K562 (cell line): ENCODE results near the gene TMEM273. TPM values are rescaled to one million over a fixed set of nuclear protein-coding genes. Genes with fewer than 3 reads are reported as not detected.

Experiments used
- ADNP ChIP-seq: fragments of 200-800 bp; sonication (Bioruptor generic); IDR thresholded peaks from 2 replicates; pipeline ENCODE4 v1.6.1; 2016; ENCODE audit warnings: missing genetic modification characterization, missing compliant biosample characterization
- BACH1 ChIP-seq: fragments of 200-800 bp; sonication (Bioruptor generic); IDR thresholded peaks from 2 replicates; pipeline ENCODE4 v1.6.1; 2016; ENCODE audit warnings: missing genetic modification characterization, missing compliant biosample characterization
- BHLHE40 ChIP-seq: IDR thresholded peaks from 2 replicates; pipeline ENCODE4 v1.6.1; 2011; ENCODE audit warnings: low read length, improper control_type of control experiment
- BRF1 ChIP-seq: IDR thresholded peaks from 3 replicates; pipeline ENCODE4 v1.6.1; 2011; ENCODE audit warnings: borderline replicate concordance, mild to moderate bottlenecking; ENCODE audit not compliant: insufficient read length; ENCODE audit errors: extremely low read depth
- E2F1 ChIP-seq: sonication (generic); formaldehyde crosslinking; IDR thresholded peaks from 2 replicates; pipeline ENCODE4 v1.8.1; 2023; ENCODE audit warnings: mild to moderate bottlenecking, missing genetic modification reagents, moderate library complexity
- GABPB1 ChIP-seq: sonication (generic); formaldehyde crosslinking; IDR thresholded peaks from 2 replicates; pipeline ENCODE4 v1.8.0; 2022; ENCODE audit warnings: mild to moderate bottlenecking, missing genetic modification reagents
- GTF3C2 ChIP-seq: IDR thresholded peaks from 3 replicates; pipeline ENCODE4 v1.6.1; 2011; ENCODE audit warnings: borderline replicate concordance, mild to moderate bottlenecking, moderate library complexity; ENCODE audit not compliant: insufficient read length; ENCODE audit errors: extremely low read depth
- ILF3 ChIP-seq: fragments of 450-650 bp; IDR thresholded peaks from 2 replicates; pipeline ENCODE4 v1.6.1; 2018; ENCODE audit warnings: antibody characterized with exemption, mild to moderate bottlenecking, moderate library complexity, borderline replicate concordance
- KLF1 ChIP-seq: fragments of 450-650 bp; IDR thresholded peaks from 2 replicates; pipeline ENCODE4 v1.6.1; 2016; ENCODE audit warnings: missing genetic modification characterization, missing compliant biosample characterization
- L3MBTL2 ChIP-seq: fragments of 450-650 bp; IDR thresholded peaks from 2 replicates; pipeline ENCODE4 v1.6.1; 2016; ENCODE audit warnings: mild to moderate bottlenecking, moderate library complexity
- MLX ChIP-seq, 2 experiments: fragments of 450-650 bp in 1 of 2; sonication (generic) in 1 of 2; formaldehyde crosslinking; conservative IDR thresholded peaks; 2 replicates each; pipeline versions ENCODE4 v1.4.0 to v1.8.1; 2020 to 2022; ENCODE audit warnings: mild to moderate bottlenecking in 1 of 2, missing genetic modification reagents in 1 of 2
- NFIX ChIP-seq: fragments of 250-450 bp; sonication (Bioruptor Pico); IDR thresholded peaks from 2 replicates; pipeline ENCODE4 v1.4.0; 2020; ENCODE audit warnings: low read depth, mild to moderate bottlenecking, moderate library complexity
- NR2F6 ChIP-seq: fragments of 450-650 bp; formaldehyde crosslinking; IDR thresholded peaks from 2 replicates; pipeline ENCODE4 v1.4.0; 2020; ENCODE audit warnings: mild to moderate bottlenecking
- PHB2 ChIP-seq: fragments of 450-650 bp; IDR thresholded peaks from 2 replicates; pipeline ENCODE4 v1.6.1; 2017; ENCODE audit warnings: low read depth
- POLR2B ChIP-seq: fragments of 450-650 bp; IDR thresholded peaks from 2 replicates; pipeline ENCODE4 v1.6.1; 2018; ENCODE audit warnings: low read depth; ENCODE audit not compliant: partially characterized antibody
- RBM15 ChIP-seq: fragments of 200-400 bp; formaldehyde crosslinking; IDR thresholded peaks from 2 replicates; pipeline ENCODE4 v1.6.1; 2018; ENCODE audit warnings: mild to moderate bottlenecking, low read length, moderate library complexity; ENCODE audit not compliant: insufficient read depth
- SMAD4 ChIP-seq: fragments of 250-450 bp; sonication (Bioruptor Pico); conservative IDR thresholded peaks from 2 replicates; pipeline ENCODE4 v1.8.0; 2021; ENCODE audit warnings: inconsistent platforms, mild to moderate bottlenecking, moderate library complexity
- SOX6 ChIP-seq: fragments of 450-650 bp; IDR thresholded peaks from 2 replicates; pipeline ENCODE4 v1.6.1; 2014; ENCODE audit warnings: mild to moderate bottlenecking
- SPI1 ChIP-seq: IDR thresholded peaks from 2 replicates; pipeline ENCODE4 v1.6.1; 2011; ENCODE audit warnings: low read depth, low read length, control low read depth, borderline replicate concordance
- TBL1XR1 ChIP-seq, 2 experiments: IDR thresholded peaks; 2 replicates each; pipeline ENCODE4 v1.6.1; 2012; ENCODE audit warnings: improper control_type of control experiment in 2 of 2, low read length in 2 of 2, mild to moderate bottlenecking in 1 of 2
- TFAM ChIP-seq: fragments of 250-450 bp; sonication (Bioruptor Pico); conservative IDR thresholded peaks from 2 replicates; pipeline ENCODE4 v1.5.0; 2021; ENCODE audit warnings: mild to moderate bottlenecking, moderate library complexity
- ZFX ChIP-seq: sonication (generic); formaldehyde crosslinking; IDR thresholded peaks from 2 replicates; pipeline ENCODE4 v1.8.0; 2022; ENCODE audit warnings: mild to moderate bottlenecking, missing genetic modification reagents, moderate library complexity
- ZNF165 ChIP-seq: fragments of 250-450 bp; sonication (Bioruptor Pico); IDR thresholded peaks from 2 replicates; pipeline ENCODE4 v1.4.0; 2020; ENCODE audit warnings: borderline replicate concordance
- ZNF23 ChIP-seq: fragments of 250-450 bp; sonication (Bioruptor Pico); IDR thresholded peaks from 2 replicates; pipeline ENCODE4 v1.4.0; 2020; ENCODE audit warnings: mild to moderate bottlenecking
- ZNF274 ChIP-seq: IDR thresholded peaks from 2 replicates; pipeline ENCODE4 v1.6.1; 2011; ENCODE audit warnings: low read depth, mild to moderate bottlenecking, low read length, moderate library complexity, borderline replicate concordance
- ZNF354B ChIP-seq: fragments of 250-450 bp; sonication (Bioruptor Pico); IDR thresholded peaks from 2 replicates; pipeline ENCODE4 v1.4.0; 2020
- ZSCAN29 ChIP-seq: fragments of 450-650 bp; IDR thresholded peaks from 2 replicates; pipeline ENCODE4 v1.6.1; 2017
- polyA plus RNA-seq, 8 experiments: library from polyadenylated mRNA; depleted of rRNA in 4 of 8; stranded (reverse) in 5 of 8; unstranded in 3 of 8; fragments of >200 nt; fragmentation: Nextera tagmentation in 2 of 8; fragmentation: Illumina TruSeq in 1 of 8; extraction: Ambion mirVana in 2 of 8; extraction: Trizol in 1 of 8; gene quantifications; 2 replicates each; pipeline versions ENCODE4 v1.2.1 to v1.2.3, GENCODE V29; 2011 to 2014; ENCODE audit warnings: inconsistent platforms in 1 of 8, missing spikeins in 1 of 8
- total RNA-seq, 7 experiments: library from RNA; depleted of rRNA in 6 of 7; stranded (reverse); fragments of >200 nt in 6 of 7; fragmentation: Illumina TruSeq in 2 of 7; extraction: Trizol in 2 of 7; gene quantifications; 2 replicates each; pipeline versions ENCODE4 v1.2.1 to v1.2.3, GENCODE V29; 2011 to 2021; ENCODE audit warnings: low replicate concordance in 1 of 7

TMEM273 gene
- total and polyA plus RNA-seq, 9 of the 15 experiments (the other 6 are each of a cell fraction or from before 2014, with no cell fraction given), result 39.2 to 131 (median 95.6) TPM

- TF ChIP-seq MLX (CRISPR knock-in tag; conservative IDR thresholded peaks at IDR 0.05) (no peak), ZFX (CRISPR knock-in tag) (no peak), ADNP (tag) (no peak), PHB2 (no peak), BACH1 (tag) (no peak), KLF1 (no peak), NR2F6 (no peak), ZNF274 (no peak), BRF1 (no peak), RBM15 (no peak), ILF3 (no peak), GTF3C2 (no peak), TFAM (CRISPR knock-in tag) (no peak), SMAD4 (CRISPR knock-in tag) (0 out of 2 replicates have a peak, but pooled peaks have one; percentile 10), GABPB1 (CRISPR knock-in tag) (no peak), BHLHE40 (peak; percentile 42; the same call in 1 of the 2 replicates), E2F1 (no peak), ZNF354B (no peak), SOX6 (0 out of 2 replicates have a peak, but pooled peaks have one; percentile 24), POLR2B (no peak), ZNF23 (CRISPR knock-in tag) (no peak), L3MBTL2 (peak; percentile 25; the same call in 1 of the 2 replicates), ZNF165 (CRISPR knock-in tag) (no peak), SPI1 (no peak), NFIX (CRISPR knock-in tag) (no peak), ZSCAN29 (no peak), TBL1XR1 (IDR thresholded peaks at IDR 0.05; ENCODE audit: low read length in 2 of 2) (peak in 1 of 2 experiments; percentile 32; a peak in 1 of 4 replicates)
Observed at GRCh38 chr10:49164559-49165188, 23.5 kb downstream of the TMEM273 start (continued).
